Activated CD4-positive, CD25-positive, alpha-beta regulatory T cell (primary cell): Measurements from ENCODE around the gene FRMD4A.

Experiments used
- DNase-seq, 4 experiments: peaks; one replicate each; lab custom pipeline; 2025; lab: John Stamatoyannopoulos, UW

FRMD4A gene

GRCh38 chr10:13751191-13751764 lies 579.4 kb downstream of the FRMD4A start:
- no peak for DNase-seq

GRCh38 chr10:13750299-13751190 lies 580.2 kb downstream of the FRMD4A start:
- no peak for DNase-seq

- no peak for DNase-seq
Observed at GRCh38 chr10:13745271-13745670, 585.5 kb downstream of the FRMD4A start.

GRCh38 chr10:13743963-13744362 lies 586.8 kb downstream of the FRMD4A start:
- no peak for DNase-seq

- DNase-seq, result no peak
Observed at GRCh38 chr10:13743101-13743693, 587.5 kb downstream of the FRMD4A start.

GRCh38 chr10:13741438-13741837 lies 589.3 kb downstream of the FRMD4A start:
- no peak for DNase-seq

- DNase-seq, result no peak
Observed at GRCh38 chr10:13740461-13740860, 590.3 kb downstream of the FRMD4A start.

- no peak for DNase-seq
Observed at GRCh38 chr10:13739183-13739582, 591.5 kb downstream of the FRMD4A start.

- DNase-seq, result no peak
Observed at GRCh38 chr10:13736506-13736905, 594.2 kb downstream of the FRMD4A start.

- no peak for DNase-seq
Observed at GRCh38 chr10:13734151-13734550, 596.6 kb downstream of the FRMD4A start.

GRCh38 chr10:13733071-13733470 lies 597.7 kb downstream of the FRMD4A start:
- no peak for DNase-seq

- DNase-seq, result no peak
Observed at GRCh38 chr10:13732465-13732881, 598.3 kb downstream of the FRMD4A start.

- DNase-seq, result no peak
Observed at GRCh38 chr10:13731799-13732198, 598.9 kb downstream of the FRMD4A start.

GRCh38 chr10:13730956-13731355 lies 599.8 kb downstream of the FRMD4A start:
- DNase-seq, result no peak

- DNase-seq, result no peak
Observed at GRCh38 chr10:13730306-13730652, 600.4 kb downstream of the FRMD4A start.

- DNase-seq, result no peak
Observed at GRCh38 chr10:13729586-13730305, 601.0 kb downstream of the FRMD4A start.

GRCh38 chr10:13728898-13729535 lies 601.7 kb downstream of the FRMD4A start:
- no peak for DNase-seq

GRCh38 chr10:13725594-13725993 lies 605.1 kb downstream of the FRMD4A start:
- no peak for DNase-seq

- no peak for DNase-seq
Observed at GRCh38 chr10:13724484-13724883, 606.2 kb downstream of the FRMD4A start.

GRCh38 chr10:13722747-13723653 lies 607.7 kb downstream of the FRMD4A start:
- DNase-seq, result no peak

- no peak for DNase-seq
Observed at GRCh38 chr10:13721486-13721885, 609.2 kb downstream of the FRMD4A start.
